Stimulated activated CD8-positive, alpha-beta memory T cell treated with anti-CD3 and anti-CD28 coated beads, Interleukin-12 subunit alpha, Interleukin-12 subunit beta, amount 100 ng/mL, for 24 hours (primary cell): ENCODE results near the gene GAB2.
"Not testable (repeated sequence)": the region's sequence is repeated elsewhere in the genome, so short reads cannot be mapped to it uniquely, and the experiment has no call there.

Experiments
- DNase-seq: peaks from one replicate; pipeline ENCODE4 v3.0.0-alpha.2; 2020; ENCODE audit errors: extremely low read depth

Gene GAB2

DNA sequence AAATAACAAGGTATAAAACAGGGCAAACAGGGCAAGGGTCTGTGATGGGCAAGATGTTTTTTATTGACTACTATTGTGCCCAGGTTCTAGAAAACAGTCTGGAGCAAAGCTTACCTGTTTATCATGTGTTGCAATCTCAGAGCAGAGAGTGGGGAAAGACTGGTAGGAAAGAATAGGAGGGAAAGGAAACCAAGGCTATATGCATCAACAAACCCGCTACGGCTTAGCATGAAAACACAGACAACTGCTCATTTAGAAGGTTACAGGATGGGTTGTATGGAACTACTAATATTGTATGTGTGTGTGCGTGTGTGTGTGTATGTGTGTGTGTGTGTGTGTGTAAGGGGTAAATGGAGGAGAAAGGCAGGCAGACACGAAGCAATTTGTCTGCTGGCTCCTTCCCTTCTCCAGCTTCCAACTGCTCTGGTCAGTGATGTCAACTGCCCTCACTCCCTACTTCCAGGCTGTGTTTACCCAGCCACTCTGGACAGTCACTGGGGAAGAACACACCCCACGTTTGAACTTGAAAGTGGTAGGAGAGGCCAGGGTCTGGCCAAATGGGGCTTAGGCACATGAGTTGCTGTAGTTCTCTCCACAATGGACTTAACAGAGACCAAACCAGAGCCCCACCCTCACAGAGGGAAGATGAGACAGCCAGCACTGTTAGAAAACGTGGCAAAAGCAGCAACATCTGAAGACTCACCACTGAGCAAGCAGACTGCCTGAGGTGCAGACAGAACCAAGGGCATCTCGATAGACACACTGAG is 47.0 kb downstream of the GAB2 start:
- no peak for DNase-seq

- DNase-seq, result no peak
Measured at GRCh38 chr11:78365381-78365792, 52.2 kb downstream of the GAB2 start.

DNA sequence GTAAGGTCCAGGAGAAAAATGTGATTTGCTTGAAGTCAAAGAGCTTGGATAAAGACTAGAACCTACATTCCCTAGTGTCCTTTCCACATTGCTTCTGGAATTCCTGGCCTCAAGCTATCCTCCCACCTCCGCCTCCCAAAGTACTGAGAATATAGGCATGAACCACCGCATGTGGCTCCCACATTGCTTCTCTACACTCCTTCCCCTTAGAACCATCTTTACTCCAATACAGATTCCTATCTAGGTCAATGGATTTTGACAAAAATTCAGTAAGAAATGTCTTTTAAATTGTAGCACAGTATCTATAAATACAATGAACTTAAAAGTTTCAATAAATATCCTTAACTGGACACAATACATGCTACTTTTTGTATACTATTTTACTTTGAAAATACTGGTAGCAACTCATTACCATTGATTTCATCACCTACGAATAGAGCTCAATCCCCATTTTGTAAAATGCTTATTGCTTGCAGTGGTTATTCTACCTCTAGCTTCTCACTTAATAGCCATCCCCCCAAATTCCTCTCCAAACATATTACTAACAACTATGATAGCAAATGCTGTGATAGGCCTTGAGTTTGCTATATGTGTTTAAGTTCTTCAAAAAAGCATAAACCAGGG is 53.4 kb downstream of the GAB2 start:
- no peak for DNase-seq

- DNase-seq, result no peak
Measured at GRCh38 chr11:78363024-78363619, 54.5 kb downstream of the GAB2 start.

DNA sequence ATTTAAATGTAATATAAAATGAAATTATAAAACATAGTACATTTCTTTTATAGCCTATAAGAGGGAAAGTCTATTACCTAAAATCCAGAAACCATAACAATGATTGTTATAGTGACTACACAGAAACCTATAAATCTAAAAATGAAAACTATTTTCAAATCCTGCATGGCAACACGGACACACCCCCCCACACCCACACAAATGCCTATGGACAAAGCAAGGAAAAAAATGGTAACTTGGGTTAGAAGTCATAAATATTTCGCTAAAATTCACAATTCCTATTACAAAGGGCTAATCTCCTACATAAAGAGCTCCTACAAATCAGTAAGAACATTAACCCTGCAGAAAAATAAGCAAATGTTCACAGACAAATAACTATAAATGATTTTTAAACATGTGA is 56.4 kb downstream of the GAB2 start:
- no peak for DNase-seq

DNA sequence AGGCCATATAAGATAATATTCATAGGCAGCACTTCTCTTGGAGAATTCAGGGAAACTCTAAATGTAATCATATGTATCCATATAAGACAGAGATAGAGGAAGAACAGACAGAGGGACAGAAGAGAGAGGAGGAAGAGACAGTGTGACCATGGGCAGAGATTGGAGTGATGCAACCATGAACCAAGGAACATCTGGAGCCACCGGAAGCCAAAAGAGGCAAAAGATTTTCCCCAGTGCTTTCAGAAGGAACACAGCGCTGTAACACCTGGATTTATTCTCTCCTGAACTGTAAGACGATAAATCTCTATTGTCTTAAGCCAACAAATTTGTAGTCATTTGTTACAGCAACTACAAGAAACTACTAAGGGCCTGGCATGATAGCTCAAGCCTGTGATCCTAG is 57.7 kb downstream of the GAB2 start:
- DNase-seq, result no peak

GRCh38 chr11:78357924-78358323 is 59.7 kb downstream of the GAB2 start:
- DNase-seq, result not testable (repeated sequence)

- DNase-seq, result not testable (repeated sequence)
Measured at GRCh38 chr11:78357425-78357824, 60.2 kb downstream of the GAB2 start.

DNA sequence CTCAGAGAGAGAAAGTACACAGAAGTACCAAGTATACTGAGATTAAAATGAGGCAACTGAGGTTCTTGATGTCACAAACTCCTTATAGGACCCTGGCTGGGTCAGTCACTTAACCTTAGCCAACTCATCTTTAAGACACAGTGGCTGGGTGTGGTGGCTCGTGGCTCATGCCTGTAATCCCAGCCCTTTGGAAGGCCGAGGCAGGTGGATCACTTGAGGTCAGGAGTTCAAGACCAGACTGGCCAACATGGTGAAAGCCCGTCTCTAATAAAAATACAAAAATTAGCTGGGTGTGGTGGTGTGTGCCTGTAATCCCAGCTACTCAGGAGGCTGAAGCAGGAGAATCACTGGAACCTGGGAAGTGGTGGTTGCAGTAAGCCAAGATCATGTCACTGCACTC is 61.9 kb downstream of the GAB2 start:
- DNase-seq, result not testable (repeated sequence)

GRCh38 chr11:78355309-78355705 is 62.3 kb downstream of the GAB2 start:
- no peak for DNase-seq

- no peak for DNase-seq
Measured at GRCh38 chr11:78354408-78355308, 63.0 kb downstream of the GAB2 start.

DNA sequence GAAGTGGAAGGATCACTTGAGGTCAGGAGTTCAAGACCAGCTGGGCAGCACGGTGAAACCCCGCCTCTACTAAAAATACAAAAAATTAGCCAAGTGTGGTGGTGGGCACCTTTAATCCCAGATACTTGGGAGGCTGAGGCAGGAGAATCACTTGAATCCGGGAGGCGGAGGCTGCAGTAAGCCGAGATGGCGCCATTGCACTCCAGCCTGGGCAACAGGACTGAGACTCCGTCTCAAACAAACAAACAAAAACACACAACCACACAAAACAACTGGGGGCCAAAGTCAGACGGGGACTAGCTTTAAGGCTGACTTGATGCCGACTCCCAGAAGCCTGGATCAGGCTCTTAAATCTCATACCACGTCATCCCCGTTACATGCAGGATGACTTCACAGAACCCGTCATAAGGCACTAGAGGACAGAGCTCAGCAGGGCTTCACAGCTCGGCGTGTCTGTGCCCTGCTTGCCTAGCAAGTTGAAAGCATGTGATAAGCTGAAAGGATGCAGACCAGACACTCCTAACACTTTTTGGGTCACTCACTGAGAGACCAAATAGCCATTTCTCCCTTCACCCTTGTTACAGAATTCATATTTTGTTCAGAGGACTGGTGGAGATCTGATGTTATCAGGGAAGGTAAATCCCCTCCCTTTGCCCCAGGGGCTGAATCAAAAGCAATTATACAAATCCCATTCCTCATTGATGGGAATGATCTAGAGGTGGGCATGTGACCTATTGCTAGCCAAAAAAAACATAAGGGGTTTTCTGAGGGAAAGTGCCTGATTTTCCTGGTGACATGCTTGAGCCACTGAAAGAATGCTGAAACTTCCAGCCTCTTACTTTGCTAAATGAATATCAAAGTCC is 65.4 kb downstream of the GAB2 start:
- no peak for DNase-seq

GRCh38 chr11:78351193-78351592 is 66.4 kb downstream of the GAB2 start:
- no peak for DNase-seq

- DNase-seq, result no peak
Measured at GRCh38 chr11:78350646-78351165, 66.9 kb downstream of the GAB2 start.

- DNase-seq, result no peak
Measured at GRCh38 chr11:78350091-78350645, 67.5 kb downstream of the GAB2 start.

GRCh38 chr11:78349624-78350023 is 68.0 kb downstream of the GAB2 start:
- no peak for DNase-seq

GRCh38 chr11:78349114-78349513 is 68.5 kb downstream of the GAB2 start:
- no peak for DNase-seq

DNA sequence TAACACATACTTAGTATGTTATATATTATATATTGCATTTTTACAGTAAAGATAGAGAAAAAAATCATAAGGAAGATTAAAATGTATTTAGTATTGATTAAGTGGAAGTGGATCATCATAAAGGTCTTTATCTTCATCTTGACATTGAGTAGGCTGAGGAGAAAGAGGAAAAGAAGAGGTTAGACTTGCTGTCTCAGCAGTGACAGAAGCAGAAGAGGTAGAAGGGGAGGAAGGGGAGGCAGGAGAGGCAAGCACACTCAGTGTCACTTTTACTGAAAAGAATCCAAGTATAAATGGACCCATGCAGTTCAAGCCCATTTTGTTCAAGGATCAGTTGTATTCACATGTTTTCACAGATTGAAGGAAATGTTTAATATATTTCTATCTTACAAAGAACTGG is 69.7 kb downstream of the GAB2 start:
- no peak for DNase-seq

DNA sequence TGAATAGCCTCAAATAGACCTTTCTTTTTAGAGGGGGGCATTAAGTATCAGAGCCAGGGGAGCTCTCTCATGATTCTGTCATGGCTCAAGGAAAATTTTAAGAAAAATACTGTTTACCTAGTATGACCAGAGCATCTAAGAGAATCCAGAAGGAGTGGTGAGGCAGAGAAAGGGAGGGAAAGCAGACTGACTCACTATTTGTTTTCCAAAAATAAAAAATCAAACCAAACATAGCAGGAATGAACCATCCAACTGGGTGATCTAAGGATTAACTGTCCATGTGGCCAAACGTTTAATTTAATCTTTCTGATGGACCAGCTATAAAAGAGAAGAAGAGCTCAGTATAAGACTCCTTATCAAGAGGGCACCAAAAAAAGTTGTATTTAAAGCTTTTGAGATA is 70.8 kb downstream of the GAB2 start:
- DNase-seq, result no peak

GRCh38 chr11:78345450-78345849 is 72.2 kb downstream of the GAB2 start:
- DNase-seq, result no peak

GRCh38 chr11:78344676-78345075 is 72.9 kb downstream of the GAB2 start:
- DNase-seq, result no peak
